Measurements from ENCODE around the gene ZNF181. TPM values are rescaled to one million over a fixed set of nuclear protein-coding genes. Genes with fewer than 3 reads are reported as not detected.
A peak's percentile ranks its signal among the peaks of the same experiment; 100 is the strongest.

Gene ZNF181
- total RNA-seq, 2 experiments from 2014 or later = 4.2 to 4.6 TPM

DNA sequence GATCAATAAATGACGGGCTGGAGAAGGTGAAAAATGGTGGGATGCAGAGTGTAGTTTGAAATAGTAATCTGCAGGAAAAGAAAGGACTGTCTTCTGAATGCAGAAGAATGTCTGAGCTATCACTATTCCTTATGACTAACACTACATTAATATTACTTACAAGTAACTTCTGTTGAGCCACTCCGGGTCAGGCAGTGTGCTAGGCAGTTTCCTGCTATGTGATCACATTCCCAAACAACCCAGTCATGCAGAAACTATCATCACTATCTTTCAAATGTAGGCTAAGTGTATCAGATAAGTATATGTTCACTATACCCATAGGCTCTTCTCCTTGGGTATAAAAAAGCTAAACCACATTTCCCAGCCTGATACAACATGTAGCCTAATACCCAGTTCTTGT lies 32.3 kb downstream of the ZNF181 start:
- ChIA-PET POLR2A (no interaction called here), CTCF (no interaction called here)
- no peak overlapping the region for H3K27ac Mint-ChIP-seq
- peaks cover 3% of the 10 kb centered on the region for H3K4me1 Mint-ChIP-seq (ENCODE audit: low read depth)
- H3K4me3 Mint-ChIP-seq = no peak overlapping the region
- H3K27me3 Mint-ChIP-seq = no peaks in the 10 kb centered on the region
- intact Hi-C loops (cut with micrococcal nuclease) = no loop called here
- H3K36me3 Mint-ChIP-seq = peaks cover 71% of the 10 kb centered on the region
- no peak for DNase-seq
- peaks cover 39% of the 10 kb centered on the region for H3K9me3 Mint-ChIP-seq

DNA sequence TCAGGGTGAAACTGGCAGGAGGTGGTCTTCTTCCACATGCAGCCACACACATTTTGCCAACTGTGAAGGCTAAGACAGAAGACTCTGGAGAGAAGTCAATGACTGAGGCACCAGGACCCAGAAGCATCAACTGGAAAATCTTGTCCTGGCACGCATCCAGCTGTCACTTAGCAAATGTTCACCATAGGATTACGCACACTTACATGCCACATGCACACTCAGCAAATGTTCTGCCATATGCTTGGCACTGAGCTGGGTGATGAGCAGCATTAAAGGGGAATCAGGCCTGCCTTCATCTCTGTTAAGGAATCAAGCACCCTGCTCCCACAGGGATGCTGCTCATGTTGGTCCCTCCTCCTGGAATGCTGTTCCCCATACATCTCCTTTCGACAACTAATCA lies 33.9 kb downstream of the ZNF181 start:
- Mint-ChIP-seq H3K9me3 (peaks cover 25% of the 10 kb centered on the region), H3K4me3 (no peak overlapping the region)
- POLR2A ChIA-PET = no interaction called here

DNA sequence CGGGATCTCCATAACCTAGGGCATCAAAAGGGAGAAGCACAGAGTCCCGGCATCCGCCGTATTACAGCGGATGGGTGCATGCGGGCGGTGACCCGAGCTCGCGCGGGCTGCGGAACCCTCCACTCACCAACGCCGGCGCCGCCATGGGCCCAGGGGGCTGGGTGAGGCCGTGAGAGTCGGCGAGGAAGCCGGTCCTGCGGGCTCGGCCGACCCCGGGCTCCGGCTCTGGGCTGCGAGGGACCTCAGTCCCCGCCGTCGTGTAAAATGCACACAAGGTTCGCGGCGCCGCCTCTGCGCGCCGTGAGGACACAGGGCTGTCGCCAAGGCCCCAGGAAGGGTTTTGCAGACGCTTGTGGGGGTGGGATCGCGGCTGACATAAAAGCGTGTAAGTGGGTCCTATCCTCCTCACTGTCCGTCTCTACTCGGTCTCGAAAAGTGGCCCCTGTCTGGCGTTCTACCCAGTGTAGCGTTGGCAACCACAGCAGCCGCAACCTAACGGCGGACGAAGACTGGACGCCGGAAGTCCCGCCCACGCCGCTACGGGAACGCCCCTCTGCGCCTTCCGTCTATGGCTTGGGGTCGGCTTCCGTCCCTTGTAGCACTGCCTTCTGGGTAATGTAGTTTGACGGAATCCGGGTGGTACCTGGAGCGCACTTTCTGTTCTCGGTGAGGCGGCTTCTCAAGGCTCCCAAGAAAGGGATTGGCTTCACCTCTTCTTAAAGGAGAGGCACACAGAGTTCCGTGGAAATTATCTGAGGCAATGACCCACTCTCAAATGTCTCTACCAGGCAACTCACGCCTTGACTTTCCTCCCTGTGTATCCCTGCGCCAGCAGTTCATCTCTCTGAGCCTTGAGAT lies 38.9 kb downstream of the ZNF181 start, which contains the start of gene ZNF599:
TSS of gene ZNF599 (minus strand) at position 519 of the 858 bp plus-strand sequence. CDS start at position 145, 374 bp downstream.
- Mint-ChIP-seq H3K9me3 (peaks cover 3% of the 10 kb centered on the region), H3K36me3 (peaks cover 14% of the 10 kb centered on the region), H3K4me1 (ENCODE audit: low read depth) (peaks cover 16% of the 10 kb centered on the region), H3K4me3 (peak within 1 kb of the TSS; percentile 89), H3K27me3 (no peaks in the 10 kb centered on the region), H3K27ac (peak within 1 kb of the TSS; percentile 78)
- CTCF ChIA-PET = no interaction called here
- intact Hi-C loops (cut with micrococcal nuclease) = loop anchor here (1.0 to 5.0 kb wide), 2 partner anchors 40 to 96 kb away; partner anchors contain the start of genes SCGB2B2 and ZNF302
- peak; percentile 93 for DNase-seq
- POLR2A ChIA-PET = interaction anchor here (1.5 kb wide), 1 partner anchor 39 kb away, joined by 4 read pairs; the partner anchor contains the start of gene ZNF181

More for the DNA sequence above, 33.9 kb downstream of the ZNF181 start:
- CTCF ChIA-PET = no interaction called here
- Mint-ChIP-seq H3K4me1 (ENCODE audit: low read depth) (peaks cover 14% of the 10 kb centered on the region), H3K27me3 (no peaks in the 10 kb centered on the region), H3K36me3 (peaks cover 59% of the 10 kb centered on the region), H3K27ac (no peak overlapping the region)
- intact Hi-C loops (cut with micrococcal nuclease) = no loop called here
- no peak for DNase-seq

DNA sequence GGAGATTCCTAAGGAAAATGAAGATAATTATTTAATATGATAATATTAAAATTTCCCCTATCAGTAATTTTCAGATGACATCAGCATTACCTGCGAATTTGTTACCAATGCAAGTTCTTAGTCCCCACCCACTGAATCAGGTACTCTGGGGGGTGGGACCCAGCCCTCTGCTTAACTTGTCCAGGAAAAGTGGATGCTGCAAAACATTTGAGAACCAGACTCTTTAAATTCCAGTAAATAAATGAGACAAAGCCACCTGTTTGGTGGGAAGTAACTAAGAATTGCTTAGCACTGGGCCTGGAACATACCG lies 39.5 kb downstream of the ZNF181 start:
- peaks cover 3% of the 10 kb centered on the region for H3K9me3 Mint-ChIP-seq
- no peak overlapping the region for H3K27ac Mint-ChIP-seq
- ChIA-PET POLR2A (no interaction called here), CTCF (no interaction called here)
- peaks cover 16% of the 10 kb centered on the region for H3K4me1 Mint-ChIP-seq (ENCODE audit: low read depth)
- H3K36me3 Mint-ChIP-seq = peaks cover 9% of the 10 kb centered on the region
- H3K4me3 Mint-ChIP-seq = peak overlapping the region; percentile 89
- intact Hi-C loops (cut with micrococcal nuclease) = loop anchor here (1.0 to 5.0 kb wide), 2 partner anchors 40 to 96 kb away; partner anchors contain the start of genes SCGB2B2 and ZNF302
- H3K27me3 Mint-ChIP-seq = no peaks in the 10 kb centered on the region
- DNase-seq = no peak

- ChIA-PET CTCF (no interaction called here), POLR2A (no interaction called here)
- Mint-ChIP-seq H3K36me3 (peaks cover 4% of the 10 kb centered on the region), H3K27ac (no peak overlapping the region), H3K4me3 (no peak overlapping the region), H3K4me1 (ENCODE audit: low read depth) (peaks cover 16% of the 10 kb centered on the region), H3K27me3 (no peaks in the 10 kb centered on the region), H3K9me3 (peaks cover 3% of the 10 kb centered on the region)
- intact Hi-C loops (cut with micrococcal nuclease) = loop anchor here (5.0 kb wide), 1 partner anchor 98 kb away; the partner anchor contains the start of genes SCGB2B2 and ZNF302
- DNase-seq = no peak
Observed at GRCh38 chr19:34774857-34775256, 40.8 kb downstream of the ZNF181 start.

- H3K4me1 Mint-ChIP-seq (ENCODE audit: low read depth) = no peaks in the 10 kb centered on the region
- H3K9me3 Mint-ChIP-seq = peaks cover 3% of the 10 kb centered on the region
- H3K27ac Mint-ChIP-seq = no peak overlapping the region
- ChIA-PET POLR2A (no interaction called here), CTCF (no interaction called here)
- H3K36me3 Mint-ChIP-seq = no peaks in the 10 kb centered on the region
- H3K27me3 Mint-ChIP-seq = no peaks in the 10 kb centered on the region
- no peak for DNase-seq
- intact Hi-C loops (cut with micrococcal nuclease) = no loop called here
- no peak overlapping the region for H3K4me3 Mint-ChIP-seq
Observed at GRCh38 chr19:34778342-34778741, 44.3 kb downstream of the ZNF181 start.

- Mint-ChIP-seq H3K4me3 (no peak overlapping the region), H3K4me1 (ENCODE audit: low read depth) (no peaks in the 10 kb centered on the region), H3K27me3 (no peaks in the 10 kb centered on the region), H3K27ac (no peak overlapping the region), H3K9me3 (peaks cover 3% of the 10 kb centered on the region), H3K36me3 (no peaks in the 10 kb centered on the region)
- DNase-seq = no peak
- POLR2A ChIA-PET = no interaction called here
- intact Hi-C loops (cut with micrococcal nuclease) = no loop called here
- CTCF ChIA-PET = no interaction called here
Observed at GRCh38 chr19:34779652-34780051, 45.6 kb downstream of the ZNF181 start.

DNA sequence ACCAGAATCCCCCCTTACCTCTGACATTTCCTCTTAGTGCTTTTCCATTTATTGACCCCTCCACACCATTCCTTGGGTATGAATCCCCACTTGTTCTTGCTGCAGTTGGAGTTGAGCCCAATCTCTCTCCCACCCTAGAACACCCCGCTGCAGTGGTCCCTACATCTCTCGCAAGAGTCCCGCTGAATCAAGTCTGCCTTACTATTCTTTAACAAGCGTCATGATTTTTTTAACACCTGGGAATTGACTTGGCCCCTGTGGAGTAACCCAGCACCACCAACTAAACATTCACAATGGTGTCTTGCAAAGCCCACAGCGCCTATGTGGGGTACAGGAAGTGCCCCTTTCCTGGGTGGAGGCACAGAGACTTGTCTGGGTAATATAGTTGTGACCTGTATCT lies 52.2 kb downstream of the ZNF181 start:
- H3K36me3 Mint-ChIP-seq = no peaks in the 10 kb centered on the region
- CTCF ChIA-PET = no interaction called here
- POLR2A ChIA-PET = no interaction called here
- no peak overlapping the region for H3K4me3 Mint-ChIP-seq
- intact Hi-C loops (cut with micrococcal nuclease) = no loop called here
- H3K27ac Mint-ChIP-seq = no peak overlapping the region
- no peaks in the 10 kb centered on the region for H3K4me1 Mint-ChIP-seq (ENCODE audit: low read depth)
- no peak for DNase-seq
- H3K27me3 Mint-ChIP-seq = no peaks in the 10 kb centered on the region
- H3K9me3 Mint-ChIP-seq = no peaks in the 10 kb centered on the region

DNA sequence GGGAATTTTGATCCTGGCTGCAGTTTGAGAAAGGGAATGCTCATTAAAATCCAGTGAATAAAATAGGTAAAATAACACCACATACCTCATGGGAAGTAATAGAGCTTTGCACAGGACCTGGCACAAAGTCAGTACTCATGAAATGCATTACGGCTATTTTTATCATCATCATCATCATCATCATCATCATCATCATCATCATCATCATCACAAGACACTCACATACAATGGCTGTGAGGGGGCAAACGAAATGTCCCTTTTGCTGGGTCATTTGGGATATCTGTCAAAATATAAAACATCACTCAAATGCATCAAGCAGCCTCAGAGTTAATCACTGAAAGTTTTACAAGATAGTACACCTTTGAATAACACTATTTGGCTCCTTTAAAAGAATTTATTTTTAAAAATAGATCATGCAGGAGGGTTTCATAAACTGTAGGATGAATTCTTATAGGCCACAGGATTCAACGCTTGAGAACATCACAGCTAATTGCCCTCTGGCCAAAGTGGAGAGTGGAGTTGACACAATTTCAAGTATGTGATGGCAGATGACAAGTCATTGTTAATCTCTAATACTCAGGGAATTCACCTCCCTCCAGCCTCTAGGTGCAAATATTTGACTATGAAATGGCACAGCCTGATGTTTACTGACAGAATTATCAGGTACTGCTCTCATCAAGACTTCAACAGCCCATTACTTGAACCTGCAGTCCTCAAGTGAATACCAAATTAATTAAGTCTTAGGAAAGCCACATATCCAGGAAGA lies 53.2 kb downstream of the ZNF181 start:
- H3K27me3 Mint-ChIP-seq = no peaks in the 10 kb centered on the region
- no peaks in the 10 kb centered on the region for H3K4me1 Mint-ChIP-seq (ENCODE audit: low read depth)
- DNase-seq = no peak
- H3K36me3 Mint-ChIP-seq = no peaks in the 10 kb centered on the region
- intact Hi-C loops (cut with micrococcal nuclease) = no loop called here
- no peak overlapping the region for H3K27ac Mint-ChIP-seq
- no peaks in the 10 kb centered on the region for H3K9me3 Mint-ChIP-seq
- CTCF ChIA-PET = no interaction called here
- POLR2A ChIA-PET = no interaction called here
- no peak overlapping the region for H3K4me3 Mint-ChIP-seq

DNA sequence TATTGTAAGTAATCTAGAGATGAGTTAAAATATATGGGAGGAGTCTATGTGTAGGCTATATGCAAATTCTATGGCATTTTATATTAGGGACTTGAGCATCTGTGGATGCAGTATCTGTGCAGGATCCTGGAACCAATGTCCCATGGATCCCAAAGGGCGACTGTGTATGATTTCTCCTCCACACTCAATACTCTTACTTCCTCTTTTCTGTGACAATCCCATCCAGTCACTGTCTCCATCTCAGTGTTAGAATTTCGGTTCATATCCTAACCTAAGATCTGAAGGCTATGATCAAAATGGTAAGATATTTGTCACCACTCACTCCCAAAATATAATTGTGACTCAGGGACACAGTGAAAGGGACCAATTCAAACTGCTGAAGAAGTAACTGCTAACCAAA lies 54.0 kb downstream of the ZNF181 start:
- Mint-ChIP-seq H3K27me3 (no peaks in the 10 kb centered on the region), H3K9me3 (no peaks in the 10 kb centered on the region), H3K27ac (no peak overlapping the region), H3K4me1 (ENCODE audit: low read depth) (no peaks in the 10 kb centered on the region), H3K4me3 (no peak overlapping the region), H3K36me3 (no peaks in the 10 kb centered on the region)
- ChIA-PET CTCF (no interaction called here), POLR2A (no interaction called here)
- intact Hi-C loops (cut with micrococcal nuclease) = no loop called here
- DNase-seq = no peak

DNA sequence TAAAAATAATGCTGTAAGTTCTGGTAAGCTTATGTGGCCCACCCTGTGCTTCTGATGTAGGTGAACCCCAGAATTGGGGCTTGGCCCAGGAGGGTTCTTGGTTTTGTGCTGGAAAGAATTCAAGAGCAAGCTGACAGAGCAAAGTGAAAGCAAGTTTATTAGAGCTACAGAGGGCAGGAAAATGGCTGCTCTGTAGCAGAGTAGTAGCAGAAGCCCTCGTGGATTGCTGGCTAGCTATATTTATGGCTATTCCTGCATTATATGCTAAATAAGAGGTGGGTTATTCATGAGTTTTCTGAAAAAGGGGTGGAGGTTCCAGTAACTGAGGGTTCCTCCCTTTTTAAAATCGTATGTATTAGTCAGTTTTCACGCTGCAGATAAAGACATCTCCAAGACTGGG lies 59.5 kb downstream of the ZNF181 start:
- Mint-ChIP-seq H3K27me3 (no peaks in the 10 kb centered on the region), H3K4me1 (ENCODE audit: low read depth) (peaks cover 8% of the 10 kb centered on the region), H3K9me3 (peaks cover 4% of the 10 kb centered on the region), H3K4me3 (no peak overlapping the region), H3K36me3 (no peaks in the 10 kb centered on the region), H3K27ac (no peak overlapping the region)
- CTCF ChIA-PET = no interaction called here
- intact Hi-C loops (cut with micrococcal nuclease) = no loop called here
- POLR2A ChIA-PET = no interaction called here
- no peak for DNase-seq

DNA sequence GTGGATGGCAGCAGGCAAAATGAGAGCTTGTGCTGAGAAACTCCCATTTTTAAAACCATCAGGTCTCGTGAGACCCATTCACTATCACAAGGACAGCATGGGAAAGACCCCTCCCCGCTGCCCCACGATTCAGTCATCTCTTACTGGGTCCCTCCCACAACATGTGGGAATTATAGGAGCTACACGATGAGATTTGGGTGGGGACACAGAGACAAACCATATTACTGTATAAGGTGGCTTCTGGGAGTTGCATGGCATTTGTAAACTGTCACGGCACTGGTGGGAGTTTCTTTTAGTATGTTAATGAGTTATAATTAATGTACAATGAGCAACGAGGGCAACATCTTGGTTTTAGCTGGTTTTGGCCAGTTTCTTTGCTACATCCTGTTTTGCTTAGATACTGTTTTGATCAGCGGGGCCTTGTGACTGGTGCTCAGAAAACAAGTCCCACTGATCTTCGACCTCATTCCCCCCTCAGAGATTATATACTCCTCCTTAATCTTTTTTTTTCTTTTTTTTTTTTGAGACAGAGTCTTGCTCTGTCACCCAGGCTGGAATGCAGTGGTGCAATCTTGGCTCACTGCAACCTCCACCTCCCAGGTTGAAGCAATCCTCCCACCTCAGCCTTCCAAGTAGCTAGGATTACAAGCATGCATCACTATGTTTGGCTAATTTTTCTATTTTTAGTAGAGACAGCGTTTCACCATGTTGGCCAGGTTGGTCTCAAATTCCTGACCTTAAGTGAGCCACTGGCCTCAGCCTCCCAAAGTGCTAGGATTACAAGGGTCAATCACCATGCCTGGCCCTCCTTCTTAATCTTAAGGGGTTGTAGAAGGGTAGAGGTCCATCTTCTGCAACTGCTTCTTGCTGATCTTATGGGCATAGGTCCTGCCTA lies 60.3 kb downstream of the ZNF181 start:
- H3K9me3 Mint-ChIP-seq = peaks cover 4% of the 10 kb centered on the region
- DNase-seq = no peak
- intact Hi-C loops (cut with micrococcal nuclease) = no loop called here
- POLR2A ChIA-PET = no interaction called here
- CTCF ChIA-PET = no interaction called here
- H3K27me3 Mint-ChIP-seq = no peaks in the 10 kb centered on the region
- H3K27ac Mint-ChIP-seq = no peak overlapping the region
- peaks cover 8% of the 10 kb centered on the region for H3K4me1 Mint-ChIP-seq (ENCODE audit: low read depth)
- no peaks in the 10 kb centered on the region for H3K36me3 Mint-ChIP-seq
- no peak overlapping the region for H3K4me3 Mint-ChIP-seq
